K562 (cell line): ENCODE measurements around the gene ITGA6.

Experiments
- CHD2 ChIP-seq: IDR thresholded peaks from 2 replicates; pipeline ENCODE4 v1.6.1; 2011; ENCODE audit warnings: low read depth, low read length
- CTCF ChIP-seq, 3 experiments: IDR thresholded peaks in 2 of 3; conservative IDR thresholded peaks in 1 of 3; 2 replicates each; pipeline ENCODE4 v1.5.1; 2011 to 2012; ENCODE audit warnings: low read length in 3 of 3, mild to moderate bottlenecking in 3 of 3, control low read depth in 2 of 3, improper control_type of control experiment in 1 of 3, inconsistent platforms in 1 of 3, low read depth in 1 of 3, mixed read lengths in 1 of 3, moderate library complexity in 1 of 3; ENCODE audit not compliant: insufficient read depth in 2 of 3
- NFIC ChIP-seq: fragments of 450-650 bp; IDR thresholded peaks from 2 replicates; pipeline ENCODE4 v1.6.1; 2017; ENCODE audit warnings: mild to moderate bottlenecking, inconsistent platforms
- NR3C1 ChIP-seq: sonication (generic); formaldehyde crosslinking; IDR thresholded peaks from 2 replicates; pipeline ENCODE4 v1.8.1; 2022; ENCODE audit warnings: missing genetic modification reagents
- ZNF507 ChIP-seq: conservative IDR thresholded peaks from 2 replicates; pipeline ENCODE4 v1.6.1; 2017; ENCODE audit warnings: missing genetic modification characterization, missing compliant biosample characterization

GRCh38 chr2:172397148-172397834 lies 30.1 kb upstream of the ITGA6 start:
- TF ChIP-seq CHD2 (no peak), ZNF507 (tag) (no peak), NR3C1 (CRISPR knock-in tag) (no peak), CTCF (IDR thresholded peaks at IDR 0.05 in 2 of 3, conservative IDR thresholded peaks at IDR 0.05 in 1 of 3; ENCODE audit: insufficient read depth in 2 of 3, low read depth in 1 of 3, low read length in 3 of 3) (no peak), NFIC (no peak)
